ENCODE data around the gene CREB3L4.

Gene CREB3L4

GRCh38 chr1:153929426-153929825 is 38.3 kb upstream of the CREB3L4 start:
- Histone ChIP-seq H4K20me1 (ENCODE audit: control insufficient read depth, insufficient read depth, low read depth, low read length) (no peaks in the 10 kb centered on the region), H3K27me3 (ENCODE audit: control insufficient read depth, low read length) (no peaks in the 10 kb centered on the region), H3K9me2 (replicated peaks; ENCODE audit: control insufficient read depth, low read length) (no peaks in the 10 kb centered on the region), H3K4me1 (ENCODE audit: control insufficient read depth, low read length) (peaks cover 25% of the 10 kb centered on the region), H3K9me3 (ENCODE audit: control insufficient read depth, insufficient read depth, low read length) (no peaks in the 10 kb centered on the region), H3K27ac (ENCODE audit: low read depth, low read length) (no peak overlapping the region), H3K36me3 (ENCODE audit: control insufficient read depth, low read length) (peaks cover 48% of the 10 kb centered on the region), H3K4me3 (ENCODE audit: low read length) (no peak overlapping the region), H3K4me2 (ENCODE audit: low read length) (no peak overlapping the region), H3K79me2 (ENCODE audit: control insufficient read depth, low read length) (peaks cover 3% of the 10 kb centered on the region), H3F3A (ENCODE audit: control insufficient read depth, insufficient read depth) (peaks cover 23% of the 10 kb centered on the region)
- TF ChIP-seq CTCF (IDR thresholded peaks at IDR 0.05; ENCODE audit: low read depth, low read length, poor library complexity, severe bottlenecking) (no peak), EZH2phosphoT487 (IDR thresholded peaks at IDR 0.05; ENCODE audit: borderline replicate concordance, low read length) (no peak)

GRCh38 chr1:153929981-153930948 is 37.4 kb upstream of the CREB3L4 start:
- H3K79me2 ChIP-seq (ENCODE audit: control insufficient read depth, low read length): no peaks in the 10 kb centered on the region
- H4K20me1 ChIP-seq (ENCODE audit: control insufficient read depth, insufficient read depth, low read depth, low read length): no peaks in the 10 kb centered on the region
- H3K27ac ChIP-seq (ENCODE audit: low read depth, low read length): no peak overlapping the region
- peaks cover 24% of the 10 kb centered on the region for H3K4me1 ChIP-seq (ENCODE audit: control insufficient read depth, low read length)
- no peak overlapping the region for H3K4me3 ChIP-seq (ENCODE audit: low read length)
- peaks cover 56% of the 10 kb centered on the region for H3K36me3 ChIP-seq (ENCODE audit: control insufficient read depth, low read length)
- no peaks in the 10 kb centered on the region for H3K9me3 ChIP-seq (ENCODE audit: control insufficient read depth, insufficient read depth, low read length)
- peaks cover 23% of the 10 kb centered on the region for H3F3A ChIP-seq (ENCODE audit: control insufficient read depth, insufficient read depth)
- no peaks in the 10 kb centered on the region for H3K9me2 ChIP-seq (replicated peaks; ENCODE audit: control insufficient read depth, low read length)
- TF ChIP-seq EZH2phosphoT487 (IDR thresholded peaks at IDR 0.05; ENCODE audit: borderline replicate concordance, low read length) (no peak), CTCF (IDR thresholded peaks at IDR 0.05; ENCODE audit: low read depth, low read length, poor library complexity, severe bottlenecking) (peak; percentile 17)
- H3K4me2 ChIP-seq (ENCODE audit: low read length): no peak overlapping the region
- no peaks in the 10 kb centered on the region for H3K27me3 ChIP-seq (ENCODE audit: control insufficient read depth, low read length)

- Histone ChIP-seq H4K20me1 (ENCODE audit: control insufficient read depth, insufficient read depth, low read depth, low read length) (no peaks in the 10 kb centered on the region), H3K4me2 (ENCODE audit: low read length) (no peak overlapping the region), H3K27me3 (ENCODE audit: control insufficient read depth, low read length) (no peaks in the 10 kb centered on the region), H3K27ac (ENCODE audit: low read depth, low read length) (no peak overlapping the region), H3K9me3 (ENCODE audit: control insufficient read depth, insufficient read depth, low read length) (no peaks in the 10 kb centered on the region), H3K79me2 (ENCODE audit: control insufficient read depth, low read length) (no peaks in the 10 kb centered on the region), H3F3A (ENCODE audit: control insufficient read depth, insufficient read depth) (peaks cover 12% of the 10 kb centered on the region), H3K9me2 (replicated peaks; ENCODE audit: control insufficient read depth, low read length) (no peaks in the 10 kb centered on the region), H3K4me3 (ENCODE audit: low read length) (no peak overlapping the region), H3K4me1 (ENCODE audit: control insufficient read depth, low read length) (peaks cover 24% of the 10 kb centered on the region), H3K36me3 (ENCODE audit: control insufficient read depth, low read length) (peaks cover 76% of the 10 kb centered on the region)
- TF ChIP-seq CTCF (IDR thresholded peaks at IDR 0.05; ENCODE audit: low read depth, low read length, poor library complexity, severe bottlenecking): no peak
- TF ChIP-seq EZH2phosphoT487 (IDR thresholded peaks at IDR 0.05; ENCODE audit: borderline replicate concordance, low read length): no peak
These were observed 35.3 kb upstream of the CREB3L4 start for GRCh38 chr1:153932156-153933131.
